Camera-type eye (tissue), 1 donor: Measurements from ENCODE around the gene MUL1. TPM values are rescaled to one million over a fixed set of nuclear protein-coding genes. Genes with fewer than 3 reads are reported as not detected.

Experiments
- total RNA-seq: library from RNA; depleted of rRNA; stranded (reverse); fragments of >200 nt; gene quantifications from one replicate; pipeline ENCODE4 v1.2.3, GENCODE V29; 2014

MUL1 gene
- 33.8 TPM for total RNA-seq

GRCh38 chr1:20507564-20508410 lies at the start of gene MUL1:
Gene MUL1, minus strand, starts transcription at chr1:20508151. Its CDS starts 127 bp downstream, at chr1:20508024.

GRCh38 chr1:20551945-20552727 lies 44.2 kb upstream of the MUL1 start, which contains the start of gene FAM43B:
Gene FAM43B, plus strand, starts transcription at chr1:20552573. Its CDS starts 401 bp downstream, at chr1:20552974.

GRCh38 chr1:20485527-20486456 lies 22.2 kb downstream of the MUL1 start, which contains the start of gene CAMK2N1:
Gene CAMK2N1, minus strand, starts transcription at chr1:20486210. Its CDS starts 831 bp downstream, at chr1:20485379.

Other genes with a start within 250 kb of the MUL1 start
- 1.1 TPM for gene VWA5B1, start 217.3 kb downstream of the MUL1 start, total RNA-seq
- 27.9 TPM for gene CAMK2N1, start 21.9 kb downstream of the MUL1 start, total RNA-seq
- 2.0 TPM for gene FAM43B, start 44.4 kb upstream of the MUL1 start, total RNA-seq
- gene CDA, start 80.9 kb upstream of the MUL1 start, total RNA-seq: not detected
- gene PINK1, start 125.3 kb upstream of the MUL1 start, total RNA-seq: 64.0 TPM
- gene DDOST, start 153.2 kb upstream of the MUL1 start, total RNA-seq: 141 TPM
- gene KIF17, start 209.9 kb upstream of the MUL1 start, total RNA-seq: 4.7 TPM
- gene SH2D5, start 224.6 kb upstream of the MUL1 start, total RNA-seq: 0.49 TPM